ENCODE data around the gene CSH1. TPM values are rescaled to one million over a fixed set of nuclear protein-coding genes. Genes with fewer than 3 reads are reported as not detected.

Gene CSH1
- not detected in 2 replicates for total RNA-seq

GRCh38 chr17:63896524-63897354 lies at the start of gene CSH1:
CSH1 (minus strand) TSS chr17:63896574; CDS start chr17:63896511, 63 bp downstream.

GRCh38 chr17:63931981-63932561 lies 35.7 kb upstream of the CSH1 start, which contains the start of gene CD79B:
CD79B (minus strand) TSS chr17:63932331; CDS start chr17:63932261, 70 bp downstream.

GRCh38 chr17:63918789-63919305 lies 22.5 kb upstream of the CSH1 start, which contains the start of gene GH1:
GH1 (minus strand) TSS chr17:63918839; CDS start chr17:63918776, 63 bp downstream.

GRCh38 chr17:63911041-63911635 lies 14.8 kb upstream of the CSH1 start, which contains the start of gene CSHL1:
CSHL1 (minus strand) TSS chr17:63911258; CDS start chr17:63911196, 62 bp downstream.

GRCh38 chr17:63881935-63882601 lies 14.3 kb downstream of the CSH1 start, which contains the start of gene GH2:
GH2 (minus strand) TSS chr17:63881944; CDS start chr17:63881801, 143 bp downstream.

GRCh38 chr17:63873577-63873976 lies 22.8 kb downstream of the CSH1 start, which contains the start of gene CSH2:
CSH2 (minus strand) TSS chr17:63873677; CDS start chr17:63873614, 63 bp downstream.

Other genes starting within 250 kb of the CSH1 start
- gene LIMD2, start 196.4 kb downstream of the CSH1 start, total RNA-seq, result 1.8 and 3.8 TPM in 2 replicates
- gene STRADA, start 154.8 kb downstream of the CSH1 start, total RNA-seq, result 13.9 and 16.5 TPM in 2 replicates
- gene CCDC47, start 123.0 kb downstream of the CSH1 start, total RNA-seq, result 55.9 and 79.0 TPM in 2 replicates
- 45.1 and 62.3 TPM in 2 replicates for gene DDX42, start 122.4 kb downstream of the CSH1 start, total RNA-seq
- gene PSMC5, start 69.1 kb downstream of the CSH1 start, total RNA-seq, result 58.3 and 69.9 TPM in 2 replicates
- 51.3 and 54.5 TPM in 2 replicates for gene FTSJ3, start 68.9 kb downstream of the CSH1 start, total RNA-seq
- gene SMARCD2, start 53.9 kb downstream of the CSH1 start, total RNA-seq, result 78.7 and 93.3 TPM in 2 replicates
- not detected in 2 replicates for gene CSH2, start 22.9 kb downstream of the CSH1 start, total RNA-seq
- gene GH2, start 14.6 kb downstream of the CSH1 start, total RNA-seq, result not detected in 2 replicates
- gene CSHL1, start 14.7 kb upstream of the CSH1 start, total RNA-seq, result not detected in 2 replicates
- gene GH1, start 22.3 kb upstream of the CSH1 start, total RNA-seq, result not detected in 2 replicates
- 0.18 and 0.43 TPM in 2 replicates for gene CD79B, start 35.8 kb upstream of the CSH1 start, total RNA-seq
- gene SCN4A, start 76.3 kb upstream of the CSH1 start, total RNA-seq, result under 0.01 TPM in 1 of 2 replicates, not detected in the other
- gene PRR29, start 101.8 kb upstream of the CSH1 start, total RNA-seq, result 0.28 and 0.57 TPM in 2 replicates
- 1.4 and 3.1 TPM in 2 replicates for gene ICAM2, start 124.1 kb upstream of the CSH1 start, total RNA-seq
- gene ERN1, start 233.6 kb upstream of the CSH1 start, total RNA-seq, result 10.0 and 10.9 TPM in 2 replicates

Measured in smooth muscle cell of bladder (primary cell).